Measurements from ENCODE around the gene LMTK2.

LMTK2 gene

DNA sequence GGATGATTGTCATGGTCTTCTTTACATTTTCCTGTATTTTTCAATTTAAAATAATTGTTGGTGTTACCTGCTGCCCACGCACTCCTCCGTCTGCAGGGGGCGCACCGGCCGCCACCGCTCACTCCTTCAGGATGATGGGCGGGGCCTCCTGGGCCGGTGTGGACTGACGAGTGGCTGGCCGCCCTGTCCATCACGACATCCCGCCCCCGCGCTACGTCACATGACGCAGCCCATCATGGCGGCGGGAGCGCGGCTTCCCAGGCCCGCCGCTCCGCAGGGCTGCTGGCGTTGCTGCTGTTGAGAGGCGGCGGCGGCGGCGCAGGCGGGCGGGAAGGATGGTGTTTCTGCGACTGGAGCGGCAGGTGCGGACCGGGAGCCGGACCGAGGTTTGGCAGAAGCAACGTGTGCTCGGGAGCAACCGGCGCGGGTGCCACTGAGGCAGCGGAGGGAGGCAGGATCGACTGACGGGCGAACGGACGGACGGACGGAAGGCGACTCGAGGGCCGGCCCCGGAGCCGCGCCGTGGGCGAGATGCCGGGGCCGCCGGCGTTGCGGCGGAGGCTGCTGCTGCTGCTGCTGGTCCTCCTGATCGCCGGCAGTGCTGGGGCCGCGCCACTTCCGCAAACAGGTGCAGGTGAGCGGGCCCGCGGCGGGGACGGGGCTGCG, at the start of gene LMTK2:
TSS of gene LMTK2 (plus strand) at position 216 of the 666 bp plus-strand sequence. CDS start at position 532, 316 bp downstream.
- DNase-seq, result peak; percentile 85

DNA sequence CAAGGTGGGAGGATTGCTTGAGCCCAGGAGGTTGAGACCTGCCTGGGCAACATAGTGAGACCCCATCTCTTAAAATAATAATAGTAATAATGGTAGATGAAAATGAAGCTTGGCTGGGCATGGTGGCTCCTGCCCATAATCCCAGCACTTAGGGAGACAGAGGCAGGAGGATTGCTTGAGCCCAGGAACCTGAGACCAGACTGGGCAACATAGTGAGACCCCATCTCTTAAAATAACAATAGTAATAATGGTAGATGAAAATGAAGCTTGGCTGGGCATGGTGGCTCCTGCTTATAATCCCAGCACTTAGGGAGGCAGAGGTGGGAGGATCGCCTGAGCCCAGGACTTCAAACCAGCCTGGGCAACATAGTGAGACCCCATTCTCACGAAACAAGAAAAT, 49.5 kb upstream of the LMTK2 start:
- no peak for DNase-seq

DNA sequence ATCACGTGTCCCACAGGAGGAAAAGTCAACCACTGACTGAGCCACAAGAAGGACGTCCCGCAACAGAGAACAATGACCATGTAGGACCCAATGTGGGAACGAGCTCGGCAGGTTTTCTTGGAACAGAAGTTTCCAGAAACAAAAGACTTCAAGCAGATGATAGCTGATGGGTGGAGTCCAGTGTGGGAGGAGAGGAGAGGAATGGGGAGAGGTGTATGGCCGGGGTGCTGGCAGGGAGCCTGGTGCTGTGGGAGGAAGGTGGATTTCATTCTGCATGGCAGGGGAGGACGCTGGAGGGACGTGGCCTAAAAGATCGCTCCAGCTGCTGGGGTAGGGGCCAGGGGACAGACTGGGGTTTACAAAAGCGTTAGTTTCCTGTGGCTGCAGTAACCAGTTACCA, 48.5 kb upstream of the LMTK2 start:
- no peak for DNase-seq

DNA sequence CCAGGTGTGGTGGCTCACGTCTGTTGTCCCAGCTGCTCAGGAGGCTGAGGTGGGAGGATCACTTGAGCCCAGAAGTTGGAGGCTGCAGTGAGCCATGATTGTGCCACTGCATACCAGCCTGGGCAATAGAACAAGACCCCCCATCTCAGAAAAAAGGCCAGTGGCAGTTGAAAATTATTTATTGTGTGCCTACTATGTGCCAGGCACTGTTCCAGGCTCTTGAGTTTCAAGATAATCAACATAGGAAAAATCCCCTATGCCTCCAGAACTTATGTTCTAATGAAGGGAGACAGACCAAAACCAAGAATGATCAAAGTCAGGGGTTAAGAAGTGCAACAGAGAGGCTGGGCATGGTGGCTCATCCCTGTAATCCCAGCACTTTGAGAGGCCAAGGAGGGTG, 42.4 kb upstream of the LMTK2 start:
- no peak for DNase-seq

DNA sequence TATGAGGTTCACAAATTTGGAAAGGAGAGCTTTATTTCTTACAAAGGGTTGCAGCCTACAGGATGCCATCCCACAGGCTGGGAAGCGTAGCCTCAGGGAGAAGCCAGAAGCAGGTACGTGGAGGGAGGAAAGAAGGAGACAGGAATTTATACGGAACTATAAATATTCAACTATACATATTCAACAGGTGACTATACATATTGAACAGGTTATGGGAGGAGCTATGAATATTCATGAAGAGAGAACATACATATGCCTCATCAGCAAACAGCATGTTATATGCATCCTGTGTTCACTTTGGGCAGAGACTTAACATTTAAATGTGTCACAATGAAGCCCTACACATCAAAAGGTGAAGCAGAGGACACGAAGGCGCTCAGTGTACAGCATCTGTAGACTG, 40.5 kb upstream of the LMTK2 start:
- no peak for DNase-seq

DNA sequence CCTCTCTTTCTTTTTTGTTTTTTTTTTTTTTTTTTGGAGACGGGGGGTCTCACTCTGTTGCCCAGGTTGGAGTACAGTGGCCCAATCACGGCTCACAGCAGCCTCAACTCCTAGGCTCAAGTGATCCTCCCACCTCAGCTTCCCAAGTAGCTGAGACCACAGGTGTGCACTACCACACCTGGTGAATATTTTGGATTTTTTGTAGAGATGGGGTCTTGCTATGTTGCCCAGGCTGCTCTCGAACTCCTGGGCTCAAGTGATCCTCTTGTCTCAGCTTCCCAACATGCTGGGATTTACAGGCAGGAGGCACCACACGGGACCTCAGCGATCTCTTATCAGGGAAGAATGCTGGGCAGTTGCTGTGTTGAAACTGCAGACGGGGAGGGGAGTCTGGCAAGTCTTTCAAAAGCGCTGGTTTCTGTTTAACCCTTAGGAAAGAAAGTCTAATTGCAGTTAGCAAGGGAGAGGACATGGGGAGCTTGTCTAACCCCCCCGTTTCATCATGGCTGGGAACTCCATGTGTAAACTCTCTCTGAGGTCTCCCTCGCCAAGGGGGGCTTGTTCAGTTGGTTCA, 39.6 kb upstream of the LMTK2 start:
- no peak for DNase-seq

DNA sequence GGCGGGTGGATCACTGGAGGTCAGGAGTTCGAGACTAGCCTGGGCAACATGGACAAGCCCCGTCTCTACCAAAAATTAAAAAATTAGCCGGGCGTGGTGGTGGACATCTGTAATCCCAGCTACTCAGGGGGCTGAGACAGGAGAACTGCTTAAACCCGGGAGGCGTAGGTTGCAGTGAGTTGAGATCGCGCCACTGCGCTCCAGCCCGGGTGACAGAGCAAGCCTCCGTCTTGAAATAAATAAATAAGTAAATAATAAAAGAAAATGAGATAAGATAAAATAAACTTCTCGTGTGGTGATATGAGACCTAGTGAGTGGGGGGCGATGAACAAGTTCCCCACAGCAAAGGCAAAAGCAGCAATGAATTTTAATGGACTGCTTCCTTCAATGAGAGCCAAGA, 33.6 kb upstream of the LMTK2 start:
- DNase-seq, result no peak

DNA sequence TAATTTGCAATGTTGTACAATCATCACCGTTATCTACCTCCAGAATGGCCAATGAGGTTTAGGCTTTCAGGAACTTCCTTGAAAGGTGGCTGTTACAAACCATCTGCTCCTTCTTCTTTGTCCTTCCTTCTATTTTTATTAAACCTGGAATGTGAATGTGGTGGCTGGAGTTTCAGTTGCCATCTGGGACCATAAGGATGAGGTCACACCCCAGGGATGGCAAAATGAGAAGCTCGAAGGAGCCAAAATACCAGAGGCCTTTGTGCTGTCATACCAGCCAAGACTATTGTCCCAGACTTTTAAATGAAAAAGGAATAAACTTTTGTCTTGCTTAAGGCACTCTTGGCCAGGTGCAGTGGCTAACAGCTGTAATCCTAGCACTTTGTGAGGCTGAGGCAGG, 30.9 kb upstream of the LMTK2 start:
- DNase-seq, result no peak

DNA sequence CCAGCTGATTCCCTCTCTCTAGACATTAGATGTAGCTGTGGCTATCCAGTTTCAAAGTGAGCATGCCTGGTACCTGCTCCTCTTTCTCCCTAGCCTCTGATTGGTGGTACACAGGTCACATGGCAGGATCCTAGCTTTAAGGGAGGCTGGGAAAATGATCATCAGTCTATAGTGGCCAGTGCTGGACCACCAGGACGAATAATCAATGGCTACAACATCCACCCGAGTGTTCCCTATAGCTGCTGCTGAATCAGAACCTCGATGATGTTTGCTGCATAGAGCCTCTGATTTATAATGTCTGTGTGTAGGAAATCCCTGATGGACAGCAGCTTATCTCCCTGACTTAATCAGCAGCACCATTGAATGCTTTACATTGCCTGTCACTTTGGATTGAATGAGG, 28.9 kb upstream of the LMTK2 start:
- no peak for DNase-seq

DNA sequence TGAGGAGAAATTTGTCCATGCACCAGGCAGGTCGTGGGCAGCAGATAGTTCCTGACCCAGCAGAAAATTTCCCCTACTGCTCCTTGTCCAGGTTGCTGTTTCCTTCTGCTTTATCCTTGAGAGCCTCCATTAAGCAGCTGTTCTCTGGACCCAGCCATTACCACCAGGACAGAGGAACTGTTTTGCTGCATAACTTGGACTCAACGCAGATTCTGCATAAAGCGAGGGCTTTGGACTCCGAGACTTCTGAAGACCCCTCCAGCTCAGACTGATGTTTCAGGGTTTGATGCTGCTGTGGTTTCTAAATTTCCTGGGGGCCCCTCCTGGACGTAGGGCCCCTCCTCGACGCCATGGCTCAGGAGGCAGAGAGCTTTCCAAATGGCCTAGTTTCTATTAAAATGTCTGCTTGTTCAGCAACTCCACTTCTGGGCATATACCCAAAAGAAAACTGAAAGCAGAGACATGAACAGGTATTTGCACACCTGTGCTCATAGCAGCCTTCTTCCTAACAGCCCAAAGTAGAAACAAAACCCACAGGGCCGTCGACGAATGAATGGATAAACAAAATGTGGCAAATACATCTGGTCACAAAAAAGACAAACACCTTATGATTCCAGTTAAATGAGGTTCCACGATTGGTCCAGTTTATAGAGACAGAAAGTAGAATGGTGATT, 28.3 kb upstream of the LMTK2 start:
- peak; percentile 14 for DNase-seq

DNA sequence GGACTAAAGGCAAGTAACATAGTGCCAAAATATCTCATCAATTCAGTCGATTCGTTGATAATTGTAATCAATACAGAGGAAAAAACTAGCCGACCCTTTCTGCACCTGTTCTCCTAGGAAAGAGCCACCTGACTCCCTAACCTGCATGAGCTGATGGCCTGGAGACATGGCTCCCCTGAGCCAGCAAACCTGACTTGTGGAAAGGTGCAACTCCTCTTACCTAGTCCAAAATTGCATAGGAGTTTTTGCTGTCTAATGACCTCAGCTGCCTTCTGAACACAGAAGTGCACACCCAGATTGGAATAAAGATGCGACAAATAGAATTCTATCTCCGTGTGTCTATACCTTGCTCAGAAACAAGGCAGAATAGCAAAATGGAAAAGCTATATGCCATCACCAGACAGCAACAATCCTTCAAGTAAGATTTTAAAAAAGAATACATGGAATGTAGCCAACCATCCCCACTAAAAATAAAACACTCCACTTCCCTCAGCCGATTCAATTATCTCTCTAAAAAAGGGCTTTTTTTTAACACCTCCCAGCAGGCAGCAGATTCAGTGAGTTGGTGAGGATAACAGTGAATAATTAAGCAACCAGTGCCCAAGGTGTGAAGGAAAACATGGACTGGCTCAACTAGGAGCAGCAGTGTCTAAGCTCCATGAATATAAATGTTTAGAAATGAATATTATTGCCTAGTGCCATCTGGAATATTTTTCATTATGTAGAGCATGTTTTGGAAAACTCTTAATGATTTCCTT, 26.6 kb upstream of the LMTK2 start:
- peak; percentile 10 for DNase-seq

DNA sequence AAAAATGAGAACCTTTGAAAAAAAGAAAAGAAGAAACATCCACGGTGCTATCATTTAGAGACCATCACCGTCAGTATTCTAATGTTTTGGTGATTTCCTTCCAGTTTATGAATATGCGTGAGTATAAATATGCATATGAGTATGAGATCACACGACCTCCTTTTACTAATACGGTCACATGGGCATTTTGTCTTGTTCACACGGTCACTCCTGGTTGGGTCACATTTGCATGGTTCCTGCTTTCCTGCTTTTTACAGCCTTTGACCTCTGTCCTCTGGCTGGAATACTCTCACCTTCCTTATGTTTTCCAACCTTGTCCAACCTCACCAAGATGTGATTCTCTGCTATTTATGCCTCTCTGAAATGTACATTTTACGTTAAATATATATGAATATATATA, 25.3 kb upstream of the LMTK2 start:
- DNase-seq, result no peak

DNA sequence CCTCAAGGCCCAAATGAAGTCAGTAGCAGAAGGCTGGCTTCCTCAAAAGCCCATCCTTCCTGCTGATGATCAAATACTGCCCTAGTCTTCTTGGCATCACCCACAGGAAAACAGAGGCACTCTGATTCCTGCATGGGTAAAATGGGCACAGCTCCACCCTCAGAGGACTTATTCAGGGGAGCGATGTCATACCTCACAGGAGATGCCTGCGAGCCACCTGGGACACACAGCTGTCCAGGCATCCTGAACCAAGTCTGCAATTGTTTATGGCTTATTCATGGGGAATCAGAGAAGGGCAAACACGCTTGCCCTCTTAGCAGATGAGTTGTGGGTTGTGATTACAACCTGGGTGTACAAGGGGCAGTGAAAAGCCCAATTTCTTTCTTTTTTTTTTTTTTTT, 22.0 kb upstream of the LMTK2 start:
- no peak for DNase-seq

DNA sequence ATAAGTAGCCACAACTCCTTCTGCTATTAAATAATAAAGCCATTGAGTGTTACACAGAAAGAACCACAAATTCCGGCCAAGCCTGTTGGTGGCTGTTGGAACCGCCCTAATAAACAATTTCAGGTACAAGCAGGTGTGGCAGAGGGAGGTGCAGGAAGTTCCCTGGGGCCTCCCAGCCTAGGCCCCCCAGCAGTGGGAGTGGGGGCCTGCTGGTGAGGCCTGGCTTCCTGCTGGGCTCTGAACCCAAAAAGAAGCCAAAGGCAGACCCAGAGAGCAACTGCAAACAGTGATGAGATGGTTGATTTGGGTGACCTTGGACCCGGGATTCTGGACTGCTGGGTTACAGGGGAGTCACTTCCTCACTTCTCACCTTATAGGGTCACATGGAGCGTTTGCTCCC, 21.0 kb upstream of the LMTK2 start:
- no peak for DNase-seq

DNA sequence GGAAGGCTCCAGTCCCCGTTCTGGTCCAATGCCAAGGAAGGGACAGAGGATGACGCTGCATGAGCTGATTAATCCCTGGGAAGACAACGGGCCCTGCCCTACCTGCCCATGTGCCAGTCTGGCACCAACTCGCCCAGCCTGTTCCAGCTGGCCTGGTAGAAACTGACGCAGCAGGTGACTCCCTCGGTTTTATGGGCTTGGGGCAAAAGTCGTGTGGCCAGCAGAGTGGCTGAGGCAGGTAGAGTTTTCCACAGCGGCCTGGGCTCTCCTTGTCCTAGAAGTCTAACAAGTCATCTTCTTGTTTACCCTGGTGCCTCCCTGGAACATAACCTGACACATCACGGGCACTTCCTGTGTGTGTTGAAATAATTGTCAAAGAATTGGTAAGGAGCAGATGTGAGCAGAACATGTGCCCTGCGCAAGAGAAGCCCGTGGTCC, 20.4 kb upstream of the LMTK2 start:
- DNase-seq, result no peak

DNA sequence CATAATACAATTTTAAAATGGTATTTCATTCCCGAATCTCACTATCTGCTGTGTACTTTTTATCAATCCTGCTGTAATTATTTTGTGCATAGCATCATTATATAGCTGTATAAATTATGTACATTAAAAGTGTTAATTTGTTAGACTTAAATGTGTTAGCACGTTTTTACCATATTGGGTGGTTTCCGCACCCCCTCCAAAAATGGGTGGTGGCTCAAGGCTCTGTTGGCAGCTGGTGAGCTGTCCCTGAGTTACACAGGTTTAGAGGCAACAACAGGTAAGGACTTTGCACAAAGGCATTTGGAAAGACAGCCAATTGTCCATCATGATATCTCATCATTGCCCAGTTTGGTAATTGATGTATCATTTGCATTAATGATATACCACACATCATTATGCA, 18.6 kb upstream of the LMTK2 start:
- DNase-seq, result no peak

DNA sequence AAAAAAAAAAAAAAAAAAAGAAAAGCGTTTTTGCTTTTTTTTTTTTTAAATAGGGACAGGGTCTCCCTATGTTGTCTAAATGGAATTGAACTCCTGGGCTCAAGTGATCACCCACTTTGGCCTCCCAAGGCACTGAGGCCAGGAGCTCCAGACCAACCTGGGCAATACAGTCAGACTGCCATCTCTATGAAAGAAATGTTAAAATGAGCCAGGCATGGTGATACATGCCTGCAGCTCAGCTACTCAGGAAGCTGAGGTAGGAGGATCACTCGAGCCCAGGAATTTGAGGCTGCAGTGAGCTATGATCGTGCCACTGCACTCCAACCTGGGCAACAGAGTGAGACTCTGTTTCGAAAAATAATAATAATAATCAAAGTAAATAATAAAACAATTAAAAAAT, 16.5 kb upstream of the LMTK2 start:
- DNase-seq, result no peak

DNA sequence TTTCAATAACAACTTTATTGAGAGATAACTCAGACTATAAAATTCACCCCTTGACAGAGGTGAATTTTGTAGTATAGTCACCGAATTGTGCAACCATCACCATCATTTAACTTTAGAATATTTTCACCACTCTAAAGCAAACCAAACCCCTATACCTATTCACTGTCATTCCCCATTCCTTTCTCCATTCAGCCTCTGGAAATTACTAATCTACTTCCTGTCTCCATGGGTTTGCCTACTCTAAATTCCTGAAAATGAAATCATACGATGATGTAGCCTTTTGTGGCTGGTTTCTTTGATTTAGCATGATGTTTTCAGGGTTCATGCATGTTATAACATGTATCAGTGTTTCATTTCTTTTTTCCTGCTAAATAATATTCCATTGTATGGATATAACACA, 15.6 kb upstream of the LMTK2 start:
- no peak for DNase-seq

DNA sequence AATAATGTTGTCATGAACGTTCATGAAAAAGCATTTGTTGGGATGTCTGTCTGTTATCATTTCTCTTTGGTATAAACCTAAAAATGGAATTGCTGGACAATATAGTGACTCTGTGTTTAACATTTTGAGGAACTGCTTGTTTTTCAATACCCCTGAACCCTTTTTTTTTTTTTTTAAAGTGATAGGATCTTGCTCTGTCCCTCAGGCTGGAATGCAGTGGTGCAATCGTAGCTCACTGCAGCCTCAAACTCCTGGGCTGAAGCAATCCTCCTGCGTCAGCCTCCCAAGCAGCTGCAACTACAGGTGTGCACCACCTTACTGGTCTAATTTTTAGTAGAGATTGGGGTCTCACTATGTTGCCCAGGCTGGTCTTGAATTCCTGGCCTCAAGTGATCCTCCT, 15.1 kb upstream of the LMTK2 start:
- DNase-seq, result no peak

DNA sequence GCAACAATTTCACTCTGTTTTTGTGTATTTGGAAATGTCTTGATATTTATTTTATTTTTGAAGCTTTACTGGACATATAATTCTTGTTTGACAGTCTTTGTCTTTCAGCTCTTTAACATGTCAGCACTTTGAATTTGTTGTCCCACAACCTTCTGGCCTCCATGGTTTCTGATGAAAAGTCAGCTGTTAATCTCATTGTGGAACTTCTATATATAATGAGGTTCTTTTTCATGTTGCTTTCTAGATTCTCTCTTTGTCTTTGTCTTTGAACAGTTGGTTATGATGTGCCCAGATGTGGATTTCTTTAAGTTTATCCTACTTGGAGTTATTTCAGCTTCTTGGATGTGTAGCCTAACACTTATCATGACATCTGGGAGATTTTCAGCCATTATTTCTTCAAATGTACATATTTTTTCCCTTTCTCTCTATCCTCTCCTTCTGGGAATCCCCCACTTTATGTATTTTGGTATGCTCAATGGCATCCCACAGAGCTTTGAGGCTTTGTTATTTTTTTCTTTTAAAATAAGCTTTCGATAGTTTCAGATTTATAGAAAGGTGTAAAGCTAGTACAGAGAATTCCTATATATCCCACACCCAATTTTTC, 9.5 kb upstream of the LMTK2 start:
- no peak for DNase-seq

DNA sequence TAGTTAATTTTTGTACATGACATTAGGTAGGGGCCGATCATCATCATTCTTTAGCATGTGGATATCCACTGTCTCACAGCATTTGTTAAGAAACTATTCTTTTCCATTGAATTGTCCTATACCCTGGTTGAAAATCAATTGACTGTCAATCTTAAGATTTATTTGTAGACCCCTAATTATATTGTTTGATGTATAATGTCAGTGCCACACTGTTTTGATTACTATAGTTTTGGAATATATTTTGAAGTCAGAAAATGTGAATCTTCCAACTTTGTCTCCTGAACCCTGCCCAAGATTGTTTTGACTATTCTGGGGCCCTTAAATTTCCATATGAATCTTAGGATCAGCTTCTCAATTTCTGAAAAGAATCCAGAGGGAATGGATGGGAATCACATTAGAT, 6.6 kb upstream of the LMTK2 start:
- no peak for DNase-seq

DNA sequence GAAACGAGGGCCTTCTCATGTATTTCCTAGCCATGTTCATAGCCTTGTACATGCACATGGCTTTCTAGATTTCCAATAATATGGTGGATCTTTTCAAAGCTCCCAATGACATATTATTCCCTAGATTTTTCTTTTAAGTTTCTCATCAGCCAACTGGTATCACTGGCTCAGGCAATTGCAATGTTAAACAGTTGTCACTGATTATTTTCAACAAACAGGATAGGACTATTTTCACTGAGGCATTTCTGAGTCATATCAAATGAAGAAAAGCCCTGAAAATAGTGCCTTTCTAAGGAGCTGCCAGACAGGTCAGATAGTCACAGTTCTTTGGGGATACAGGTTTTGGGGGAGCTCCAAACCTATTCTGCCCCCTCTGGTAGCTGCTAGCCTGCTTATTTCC, 4.5 kb upstream of the LMTK2 start:
- no peak for DNase-seq

DNA sequence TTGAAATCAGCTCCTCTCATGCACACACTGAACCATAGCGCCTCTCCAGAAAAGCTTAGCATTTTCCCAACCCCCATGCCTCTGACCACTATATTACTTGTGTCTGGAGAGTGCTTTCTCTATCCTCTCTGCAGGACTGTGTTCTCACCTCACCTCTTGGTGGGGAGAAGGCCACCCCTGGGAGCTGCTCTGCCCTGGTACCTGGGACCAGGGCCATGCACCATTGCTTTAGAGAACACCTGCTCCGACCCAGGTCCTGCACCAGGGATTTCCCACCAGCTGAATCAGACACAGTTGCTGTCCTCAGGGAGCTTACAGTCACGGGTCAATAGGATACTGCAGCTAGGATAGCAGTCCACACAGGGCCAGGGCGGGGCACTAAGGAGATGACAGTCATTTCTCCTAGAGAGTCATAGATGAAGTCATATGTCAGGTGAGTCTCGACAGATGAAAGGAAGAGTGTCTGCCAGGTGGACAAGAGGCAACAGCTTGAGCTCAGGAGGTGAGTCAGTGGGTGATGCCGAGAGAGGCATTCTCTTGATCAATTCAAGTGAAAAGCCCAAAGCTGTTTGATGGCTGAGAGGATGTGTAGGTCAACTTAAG, 619 bp upstream of the LMTK2 start:
- no peak for DNase-seq

Data from NCI-H1105 treated with DMSO at 0.1 percent for 48 hours (cell line).